NOMO-1 treated with DMSO at 0.1 percent for 48 hours (cell line): ENCODE data around the gene CPE.
"Not testable (repeated sequence)": the region's sequence is repeated elsewhere in the genome, so short reads cannot be mapped to it uniquely, and the experiment has no call there.

Source experiments
- DNase-seq: peaks from one replicate; lab custom pipeline; 2025; ENCODE audit not compliant: unreplicated experiment; lab: John Stamatoyannopoulos, UW

The CPE gene

DNA sequence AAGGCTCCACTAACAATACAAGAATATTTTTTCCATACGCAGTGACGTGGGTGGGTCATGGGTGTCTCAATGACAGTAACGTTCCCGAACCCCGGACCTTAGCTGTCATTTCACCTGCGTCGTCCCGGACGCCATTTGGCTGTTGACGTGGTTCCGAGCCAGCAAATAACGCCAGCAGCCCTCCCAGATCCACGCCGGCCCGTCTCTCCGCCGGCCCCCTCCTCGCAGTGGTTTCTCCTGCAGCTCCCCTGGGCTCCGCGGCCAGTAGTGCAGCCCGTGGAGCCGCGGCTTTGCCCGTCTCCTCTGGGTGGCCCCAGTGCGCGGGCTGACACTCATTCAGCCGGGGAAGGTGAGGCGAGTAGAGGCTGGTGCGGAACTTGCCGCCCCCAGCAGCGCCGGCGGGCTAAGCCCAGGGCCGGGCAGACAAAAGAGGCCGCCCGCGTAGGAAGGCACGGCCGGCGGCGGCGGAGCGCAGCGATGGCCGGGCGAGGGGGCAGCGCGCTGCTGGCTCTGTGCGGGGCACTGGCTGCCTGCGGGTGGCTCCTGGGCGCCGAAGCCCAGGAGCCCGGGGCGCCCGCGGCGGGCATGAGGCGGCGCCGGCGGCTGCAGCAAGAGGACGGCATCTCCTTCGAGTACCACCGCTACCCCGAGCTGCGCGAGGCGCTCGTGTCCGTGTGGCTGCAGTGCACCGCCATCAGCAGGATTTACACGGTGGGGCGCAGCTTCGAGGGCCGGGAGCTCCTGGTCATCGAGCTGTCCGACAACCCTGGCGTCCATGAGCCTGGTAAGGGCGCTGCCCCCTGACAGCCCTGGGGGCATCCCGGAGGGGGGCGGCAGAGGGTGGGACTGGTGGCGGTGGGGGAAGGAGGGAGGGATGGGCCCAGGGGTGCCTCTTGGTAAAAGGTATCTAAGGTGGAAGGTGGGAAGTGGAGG is at the start of gene CPE:
CPE (plus strand) TSS at position 264 of the 933 bp plus-strand sequence; CDS start at position 478, 214 bp downstream.
- DNase-seq: peak; percentile 68

DNA sequence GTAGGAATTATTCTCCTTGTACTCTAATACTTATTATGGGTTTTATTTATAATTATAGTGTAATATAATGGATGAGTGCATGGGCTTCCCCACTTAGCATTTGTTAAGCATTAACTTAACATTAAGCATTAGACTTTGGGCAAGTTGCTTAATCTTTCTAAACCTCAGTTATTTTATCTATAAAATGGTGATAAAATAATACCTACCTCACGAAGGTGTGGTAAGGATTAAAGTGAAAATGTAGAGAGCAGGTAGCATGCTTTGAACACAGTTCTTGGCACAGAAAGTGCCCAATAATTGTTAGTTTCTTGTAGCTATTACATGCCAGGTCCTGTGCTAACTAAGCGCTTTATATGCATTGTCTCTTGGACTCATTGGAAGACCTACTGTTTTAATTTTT is 48.7 kb upstream of the CPE start:
- DNase-seq: no peak

DNA sequence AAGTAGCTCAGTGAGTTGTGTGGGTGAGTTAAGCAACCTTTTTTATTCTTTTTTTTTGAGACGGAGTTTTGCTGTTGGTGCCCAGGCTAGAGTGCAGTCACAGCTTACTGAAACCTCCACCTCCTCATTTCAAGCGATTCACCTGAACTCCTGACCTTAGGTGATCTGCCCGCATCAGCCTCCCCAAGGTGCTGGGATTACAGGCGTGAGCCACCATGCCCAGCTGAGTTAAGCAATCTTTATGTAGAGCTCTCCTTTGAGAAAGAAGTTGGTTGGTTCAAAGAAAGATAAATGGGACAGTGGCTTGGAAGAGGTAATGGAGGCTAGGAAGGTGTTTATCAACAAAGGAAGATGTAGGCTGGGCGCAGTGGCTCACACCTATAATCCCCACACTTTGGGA is 48.1 kb upstream of the CPE start:
- no peak for DNase-seq

DNA sequence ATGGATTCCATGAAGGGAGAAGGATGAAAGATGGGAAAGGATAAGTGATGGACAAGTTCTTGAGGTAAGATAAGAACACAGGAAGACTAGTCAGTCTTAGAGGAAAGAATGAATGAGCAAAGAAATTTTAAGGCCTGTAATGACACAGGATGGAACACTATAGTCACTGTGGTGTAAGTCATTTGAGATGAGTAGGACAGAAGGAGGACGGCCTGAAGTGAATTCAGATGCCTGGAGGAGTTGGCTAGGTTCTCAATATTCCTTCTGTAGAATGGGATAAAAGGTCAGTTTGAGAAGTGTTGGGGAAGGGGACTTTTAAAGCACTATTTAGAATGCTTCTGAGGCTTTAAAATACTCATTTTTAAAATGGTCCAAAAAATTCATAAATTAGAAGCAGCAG is 47.4 kb upstream of the CPE start:
- DNase-seq: no peak

DNA sequence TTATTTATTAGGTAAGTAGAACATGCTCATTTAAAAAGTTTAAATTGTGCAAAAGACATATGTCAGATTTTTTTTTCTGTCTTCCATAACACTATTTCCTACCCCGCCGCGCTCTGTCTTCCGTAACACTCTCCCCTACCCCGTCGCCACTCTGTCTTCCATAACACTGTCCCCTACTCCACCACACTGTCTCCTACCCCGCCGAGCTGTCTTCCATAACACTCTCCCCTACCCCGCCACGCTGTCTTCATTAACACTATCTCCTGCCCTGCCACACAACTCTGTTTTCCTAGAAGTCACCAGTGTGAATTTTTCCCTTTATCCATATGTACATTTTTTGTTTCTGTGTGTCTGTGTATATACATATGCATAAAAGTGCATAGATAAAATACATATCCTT is 47.0 kb upstream of the CPE start:
- no peak for DNase-seq

DNA sequence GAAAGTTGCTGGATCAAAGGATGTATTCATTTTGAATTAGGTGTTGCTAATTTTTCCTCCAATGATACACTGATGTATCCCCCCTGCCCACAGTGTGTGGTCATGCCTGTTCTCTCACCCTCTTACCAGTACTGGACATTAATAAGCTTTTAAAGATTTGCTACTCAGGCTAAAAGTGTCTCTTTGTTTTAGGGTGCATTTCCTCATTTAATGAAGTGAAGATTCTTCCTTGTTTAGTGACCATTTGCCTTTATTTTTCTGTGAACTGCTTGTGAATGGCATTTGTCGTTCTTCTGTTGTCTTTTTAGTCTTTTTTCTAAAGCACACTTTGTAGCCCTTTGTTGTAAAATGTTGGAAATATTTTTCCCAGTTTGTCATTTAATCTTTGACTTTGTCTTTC is 46.3 kb upstream of the CPE start:
- no peak for DNase-seq

DNA sequence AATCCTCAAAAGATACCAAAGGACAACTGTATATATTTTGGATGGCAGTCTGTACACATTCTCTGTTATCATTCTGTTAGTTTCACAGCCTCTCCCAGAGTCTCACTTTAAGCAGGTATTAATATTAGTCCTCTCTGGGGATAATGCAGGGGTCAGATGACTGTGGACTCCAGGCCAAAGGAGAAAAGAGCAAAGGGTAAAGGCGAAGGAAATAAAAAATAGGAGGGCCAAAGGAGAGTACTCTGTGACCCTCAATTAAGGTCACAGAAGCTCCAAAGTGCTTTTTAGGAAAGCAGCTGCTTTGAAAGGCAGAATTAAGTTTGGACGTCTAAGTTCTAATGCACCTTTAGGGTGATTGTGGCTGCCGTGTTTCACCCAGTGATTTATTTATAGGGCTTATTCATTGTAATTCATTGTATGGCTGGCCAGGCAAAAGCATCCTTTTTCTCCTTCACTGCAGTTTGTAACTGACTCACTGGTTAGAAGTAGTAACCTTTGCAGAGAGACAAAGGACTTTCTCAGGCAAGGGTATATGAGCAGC is 43.6 kb upstream of the CPE start:
- DNase-seq: no peak

DNA sequence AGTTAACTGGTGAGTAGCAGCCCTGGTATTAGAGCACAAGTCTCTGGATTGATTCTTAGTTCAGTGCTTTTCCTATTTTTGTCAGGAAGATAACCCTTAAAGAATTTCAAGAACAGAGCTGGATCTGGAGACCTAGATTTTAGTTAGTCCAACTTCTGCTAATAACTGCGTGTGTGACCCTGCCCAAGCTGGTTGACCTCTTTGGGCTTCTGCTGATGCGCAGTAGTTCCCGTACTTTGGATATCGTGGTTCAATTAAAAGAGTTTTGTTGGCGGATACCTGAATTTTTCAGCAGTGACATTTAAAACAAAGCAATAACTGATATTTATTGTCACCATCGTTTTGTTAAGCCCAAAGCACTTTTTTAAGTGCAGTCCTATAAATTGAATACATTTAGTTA is 42.1 kb upstream of the CPE start:
- DNase-seq: no peak

DNA sequence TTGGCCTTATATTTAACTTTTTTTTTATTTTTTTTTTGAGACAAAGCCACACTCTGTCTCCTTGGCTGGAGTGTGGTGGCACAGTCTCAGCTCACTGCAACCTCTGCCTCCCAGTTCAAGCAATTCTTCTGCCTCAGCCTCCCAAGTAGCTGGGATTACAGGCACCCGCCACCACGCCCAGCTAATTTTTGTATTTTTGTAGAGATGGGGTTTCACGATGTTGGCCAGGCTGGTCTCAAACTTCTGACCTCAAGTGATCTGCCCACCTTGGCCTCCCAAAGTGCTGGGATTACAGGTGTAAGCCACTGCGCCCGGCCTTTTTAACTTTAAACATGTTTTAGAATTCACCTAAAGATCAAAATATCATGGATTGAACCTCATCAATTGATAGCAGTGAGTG is 36.5 kb upstream of the CPE start:
- DNase-seq: not testable (repeated sequence)

DNA sequence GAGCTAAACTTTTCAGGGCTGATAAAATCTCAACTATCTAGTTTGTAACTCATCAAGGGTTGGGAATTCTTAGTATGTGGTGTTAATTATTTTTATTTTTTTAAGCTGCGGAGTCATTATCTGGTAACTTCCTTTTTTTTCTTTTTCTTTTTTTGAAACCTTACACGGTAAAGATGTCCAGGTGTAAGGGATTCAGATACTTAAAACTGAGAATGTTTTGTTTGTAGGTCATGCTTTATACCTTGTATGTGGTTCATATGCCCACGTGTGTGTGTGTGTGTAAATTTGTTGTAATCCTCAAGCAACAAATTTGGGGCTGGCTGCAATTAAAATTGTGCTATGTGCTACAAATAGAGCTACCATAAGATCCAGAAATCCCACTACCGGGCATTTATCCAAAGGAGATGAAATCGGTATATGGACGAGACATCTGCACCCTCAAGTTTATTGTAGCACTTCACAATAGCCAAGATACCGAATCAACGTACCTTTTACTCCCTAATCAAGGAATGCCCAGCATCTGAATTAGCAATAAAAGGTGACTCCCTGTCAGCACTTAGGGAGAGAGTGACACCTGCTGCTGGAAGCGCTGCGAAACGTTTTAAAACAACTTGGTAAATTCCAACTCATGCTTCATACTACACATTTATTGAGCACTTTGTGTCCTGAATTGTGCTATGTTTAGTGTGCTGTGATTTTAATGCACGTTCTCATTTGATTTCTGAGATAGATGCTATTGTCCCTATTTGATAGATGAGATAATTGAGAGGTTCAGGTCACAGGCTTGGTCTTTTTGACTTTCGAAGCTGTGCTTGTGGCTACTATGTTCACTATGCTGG is 35.2 kb upstream of the CPE start:
- no peak for DNase-seq

DNA sequence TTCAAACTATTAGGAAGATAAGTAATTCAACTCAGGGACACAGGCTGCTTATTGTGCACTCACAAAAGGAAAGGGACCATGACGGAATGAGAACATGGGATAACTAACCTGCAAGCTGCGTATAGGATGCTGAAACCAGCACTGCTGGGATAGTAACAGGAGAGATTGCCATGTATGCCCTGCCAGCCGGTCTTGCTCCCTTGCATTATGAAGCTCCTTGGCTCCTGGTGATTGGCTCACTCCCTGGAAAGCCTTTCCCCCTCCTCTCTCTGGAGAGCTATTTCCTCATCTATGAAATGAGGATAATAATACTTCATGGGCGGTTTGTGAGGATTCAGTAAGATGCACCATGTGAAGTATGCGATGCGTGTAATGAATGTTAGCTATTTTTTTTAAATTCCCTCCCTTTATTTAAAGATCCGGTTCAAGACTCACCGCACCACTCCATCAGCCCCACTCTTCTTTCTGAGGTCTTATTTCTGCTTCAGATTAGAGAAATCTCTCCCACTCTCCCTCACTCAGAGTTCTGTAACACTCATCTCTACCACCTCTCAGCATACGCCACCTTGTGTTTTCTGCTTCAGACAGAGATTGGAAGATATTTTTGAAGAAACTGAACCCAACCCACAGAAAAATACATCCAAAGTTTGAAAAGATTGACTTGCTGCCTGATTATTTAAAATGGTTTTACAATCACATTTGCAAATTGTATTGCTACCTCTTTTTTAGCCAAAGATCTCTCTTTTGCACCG is 33.0 kb upstream of the CPE start:
- DNase-seq: no peak

DNA sequence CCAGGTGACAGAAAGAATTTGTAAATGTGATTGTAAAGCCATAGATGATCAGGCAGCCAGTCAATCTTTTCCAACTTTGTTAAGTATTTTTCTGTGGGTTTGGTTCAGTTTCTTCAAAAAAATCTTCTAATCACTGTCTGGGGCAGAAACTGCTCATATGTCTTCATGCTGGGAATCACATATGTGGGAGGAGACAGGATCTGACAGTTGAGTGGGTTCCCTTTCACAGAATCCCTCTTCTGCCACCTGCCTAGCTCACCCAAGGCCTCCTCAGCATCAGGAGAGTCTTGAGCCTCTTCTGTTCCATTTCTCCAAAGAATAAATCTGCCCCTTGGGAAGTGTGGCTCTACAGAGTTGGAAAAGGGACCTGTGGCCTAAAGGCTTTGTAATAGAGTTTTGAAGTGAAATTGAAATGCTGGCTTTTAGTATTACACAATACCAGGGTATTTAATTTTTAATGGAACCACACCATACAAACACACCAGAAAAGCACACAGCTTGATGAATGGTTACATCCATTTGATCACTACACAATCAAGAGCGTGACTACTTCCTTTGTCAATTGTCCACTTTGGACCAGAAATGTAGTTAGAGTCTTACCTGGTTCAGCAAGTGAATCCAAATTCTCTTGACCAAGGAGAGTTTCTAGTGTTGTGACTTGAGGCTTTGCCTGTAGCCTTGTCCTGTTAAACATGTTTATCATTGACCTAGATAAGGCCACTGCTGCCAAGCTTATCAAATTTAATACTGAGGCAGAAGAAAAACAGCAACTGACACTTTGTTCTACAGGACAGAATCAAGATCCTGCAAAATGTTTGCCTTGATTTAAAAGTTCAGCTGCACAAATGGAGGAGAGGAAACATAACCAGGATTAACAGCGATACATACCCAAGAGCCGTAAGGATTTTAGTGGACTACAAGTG is 30.9 kb upstream of the CPE start:
- DNase-seq: no peak

DNA sequence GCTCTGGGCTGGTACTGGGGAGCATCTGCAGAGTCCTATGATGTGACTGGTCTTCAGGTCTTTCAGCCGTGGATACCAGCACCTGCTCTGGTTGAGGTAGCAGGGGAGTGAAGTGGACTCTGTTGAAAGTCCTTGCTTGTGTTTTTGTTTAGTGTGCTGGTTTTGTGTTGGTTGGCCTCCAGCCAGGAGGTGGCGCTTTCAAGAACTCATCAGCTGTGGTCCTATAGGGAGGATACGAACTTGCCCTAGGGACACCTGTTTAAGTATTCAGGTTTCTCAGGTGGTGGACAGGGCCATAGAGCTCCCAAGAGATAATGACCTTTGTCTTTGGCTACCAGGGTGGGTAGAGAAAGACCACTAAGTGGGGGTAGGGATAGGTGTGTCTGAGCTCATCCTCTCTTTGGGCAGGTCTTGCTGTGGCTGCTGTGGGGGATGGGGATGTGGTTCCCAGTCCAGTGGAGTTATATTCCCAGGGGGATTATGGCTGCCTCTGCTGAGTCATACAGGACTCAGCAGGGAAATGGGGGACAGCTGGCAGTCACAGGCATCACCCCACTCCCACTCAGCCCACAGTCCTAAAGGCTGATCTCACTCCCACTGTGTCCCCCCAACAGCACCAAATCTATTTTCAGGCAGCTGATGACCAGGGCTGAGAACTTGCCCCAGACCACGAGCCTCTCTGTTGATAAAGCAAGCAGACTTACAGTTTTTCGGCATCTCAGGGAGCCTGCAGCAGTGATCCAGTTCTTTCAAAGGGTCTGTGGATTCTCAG is 27.3 kb upstream of the CPE start:
- no peak for DNase-seq

DNA sequence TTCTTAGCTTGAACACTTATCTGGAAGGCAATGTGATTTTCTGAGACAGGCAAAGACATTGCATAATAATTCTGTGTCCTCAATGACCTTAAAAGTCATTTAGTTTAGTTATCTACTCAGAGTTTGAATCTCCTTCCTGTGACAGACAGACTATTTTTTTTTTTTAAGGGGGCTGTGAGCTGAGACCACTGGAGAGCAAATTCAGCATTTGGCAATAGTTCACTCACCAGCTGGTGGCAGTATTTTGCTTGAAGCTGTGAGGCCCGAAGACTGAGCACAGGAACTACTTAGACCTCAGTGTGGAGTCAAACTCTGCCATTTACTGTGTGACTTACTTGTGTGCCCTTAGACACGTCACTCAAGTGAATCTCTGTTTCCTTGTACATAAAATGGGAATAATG is 22.9 kb upstream of the CPE start:
- DNase-seq: peak; percentile 16

DNA sequence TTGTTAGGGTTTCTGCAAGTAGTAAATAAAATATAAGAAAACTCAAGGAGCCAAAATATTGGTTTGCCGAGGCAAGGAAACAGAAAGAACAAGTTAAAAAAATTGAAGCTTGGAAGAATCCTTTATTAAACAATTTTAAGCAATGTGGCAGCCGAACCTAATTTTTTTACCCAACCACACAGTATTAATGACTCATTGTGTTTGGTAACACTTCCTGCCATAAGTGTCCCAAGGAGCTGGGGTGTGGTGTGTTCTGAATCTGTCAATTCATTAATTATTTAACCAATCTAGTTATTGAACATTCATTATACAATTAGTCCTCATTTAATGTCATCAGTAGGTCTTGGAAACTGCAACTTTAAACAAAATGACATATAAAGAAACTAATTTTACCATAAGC is 19.3 kb upstream of the CPE start:
- DNase-seq: peak; percentile 52

DNA sequence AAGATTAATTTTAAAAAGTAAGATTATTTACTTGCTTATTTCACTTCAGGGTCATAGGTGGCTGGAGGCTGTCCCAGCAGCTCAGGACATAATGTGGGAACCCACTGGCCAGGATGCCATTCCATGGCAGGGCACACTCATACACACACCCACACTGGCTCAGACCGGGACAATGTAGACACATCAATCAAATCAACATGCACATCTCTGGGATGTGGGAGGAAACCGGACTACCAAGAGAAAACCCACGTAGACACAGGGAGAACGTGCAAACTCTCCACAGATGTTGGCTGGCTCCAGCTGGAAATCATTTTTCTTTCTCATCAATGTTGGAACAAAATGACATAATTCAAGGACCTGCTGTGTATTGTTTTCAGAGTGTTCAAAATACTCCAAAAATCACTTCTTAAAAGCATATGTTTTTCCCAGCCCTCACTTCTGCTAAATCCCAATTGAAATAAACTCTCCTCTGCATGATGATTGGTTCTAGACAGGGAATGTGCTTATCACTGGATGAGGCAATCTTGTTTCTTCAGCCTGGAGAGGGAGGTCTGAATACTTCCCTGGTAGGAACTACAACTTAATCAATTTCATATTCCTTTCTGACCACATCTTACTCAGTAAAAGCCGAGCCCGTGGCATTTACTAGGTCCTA is 18.6 kb upstream of the CPE start:
- DNase-seq: no peak

DNA sequence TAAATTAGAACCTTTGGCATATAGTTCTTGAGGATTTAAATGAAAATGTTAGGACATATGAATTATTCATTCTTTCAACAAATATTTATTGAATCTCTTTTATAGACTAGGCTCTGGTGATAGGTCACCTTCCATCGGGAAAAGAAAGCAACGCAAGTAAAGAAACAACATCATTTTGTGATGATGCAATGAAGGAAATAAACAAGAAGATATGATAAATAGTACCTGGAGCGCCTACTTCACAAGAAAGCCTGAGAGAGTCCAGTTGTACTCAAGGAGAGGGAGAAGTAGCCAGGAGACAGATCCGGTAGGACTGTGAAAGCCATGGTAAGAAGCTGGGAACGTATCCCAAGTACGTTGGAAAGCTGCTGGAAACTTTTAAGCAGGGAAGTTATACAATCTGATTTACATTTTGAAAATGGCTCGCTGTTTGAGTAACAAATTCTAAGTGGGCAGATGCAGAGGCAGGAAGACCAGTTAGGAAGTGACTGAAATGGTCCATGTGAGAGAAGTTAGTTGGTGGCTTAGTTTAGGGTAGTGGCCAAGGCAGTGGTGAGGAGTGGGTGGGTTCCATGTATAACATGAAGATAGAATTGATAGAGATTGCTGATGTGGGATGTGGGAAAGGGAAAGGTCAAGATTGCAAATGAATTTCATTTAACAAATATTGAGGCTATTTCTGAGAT is 17.7 kb upstream of the CPE start:
- DNase-seq: no peak

DNA sequence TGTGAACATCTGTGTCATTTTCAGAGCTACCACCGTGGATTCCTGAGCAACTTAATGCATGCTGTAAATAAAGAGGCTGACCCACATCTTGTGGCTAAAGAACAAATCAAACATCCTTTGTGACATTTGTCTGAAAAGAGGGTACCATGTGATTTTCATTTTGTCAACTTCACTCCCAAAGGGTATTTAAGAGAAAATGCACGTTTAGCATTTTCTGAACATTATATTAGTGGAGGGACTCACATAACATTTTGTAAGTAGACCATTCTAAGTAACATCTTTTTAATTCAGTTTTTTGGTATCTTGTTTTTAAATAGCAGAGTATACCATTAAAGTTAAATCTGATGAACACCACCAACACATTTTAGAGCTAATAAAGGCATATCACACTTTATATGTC is 17.0 kb upstream of the CPE start:
- no peak for DNase-seq
